PC-9 (cell line): ENCODE data around the gene UBE2B.

ENCODE experiments used
- EZH2 ChIP-seq: fragments of 200-600 bp; sonication (generic); IDR thresholded peaks from 2 replicates; pipeline ENCODE4 v1.8.0; 2017; ENCODE audit warnings: antibody characterized with exemption, low read depth
- TF ChIP-seq, protein P1 (sequence below): fragments of 200-600 bp; sonication (generic); conservative IDR thresholded peaks from 2 replicates; pipeline ENCODE4 v1.6.1; 2017; ENCODE audit warnings: mixed run types, antibody characterized with exemption, mild to moderate bottlenecking, moderate library complexity

DNA sequence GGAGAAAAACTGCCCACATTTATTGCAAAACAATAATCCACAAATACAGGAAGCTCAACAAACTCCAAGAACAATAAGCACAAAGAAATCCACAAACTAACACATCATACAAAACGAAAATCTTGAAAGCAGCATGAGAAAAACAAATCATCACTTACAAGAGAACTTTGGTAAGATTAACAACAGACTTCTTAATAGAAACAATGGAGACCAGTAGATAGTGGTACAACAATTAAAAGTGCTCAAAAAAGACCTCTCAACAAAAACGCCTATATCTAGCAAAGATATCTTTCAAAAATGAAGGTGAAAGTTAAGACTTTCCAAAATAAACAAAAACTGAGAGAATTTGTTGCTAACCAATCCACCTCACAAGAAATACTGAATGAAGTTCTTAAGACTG, 42.8 kb upstream of the UBE2B start:
- TF ChIP-seq, protein P1, sequence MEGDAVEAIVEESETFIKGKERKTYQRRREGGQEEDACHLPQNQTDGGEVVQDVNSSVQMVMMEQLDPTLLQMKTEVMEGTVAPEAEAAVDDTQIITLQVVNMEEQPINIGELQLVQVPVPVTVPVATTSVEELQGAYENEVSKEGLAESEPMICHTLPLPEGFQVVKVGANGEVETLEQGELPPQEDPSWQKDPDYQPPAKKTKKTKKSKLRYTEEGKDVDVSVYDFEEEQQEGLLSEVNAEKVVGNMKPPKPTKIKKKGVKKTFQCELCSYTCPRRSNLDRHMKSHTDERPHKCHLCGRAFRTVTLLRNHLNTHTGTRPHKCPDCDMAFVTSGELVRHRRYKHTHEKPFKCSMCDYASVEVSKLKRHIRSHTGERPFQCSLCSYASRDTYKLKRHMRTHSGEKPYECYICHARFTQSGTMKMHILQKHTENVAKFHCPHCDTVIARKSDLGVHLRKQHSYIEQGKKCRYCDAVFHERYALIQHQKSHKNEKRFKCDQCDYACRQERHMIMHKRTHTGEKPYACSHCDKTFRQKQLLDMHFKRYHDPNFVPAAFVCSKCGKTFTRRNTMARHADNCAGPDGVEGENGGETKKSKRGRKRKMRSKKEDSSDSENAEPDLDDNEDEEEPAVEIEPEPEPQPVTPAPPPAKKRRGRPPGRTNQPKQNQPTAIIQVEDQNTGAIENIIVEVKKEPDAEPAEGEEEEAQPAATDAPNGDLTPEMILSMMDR = no peak
- TF ChIP-seq EZH2 = no peak
